ENCODE results near the gene CCNB2.

- TF ChIP-seq POLR2A (IDR thresholded peaks at IDR 0.05; ENCODE audit: low read depth, low read length), result no peak
- no peak for TF ChIP-seq POLR2AphosphoS5 (IDR thresholded peaks at IDR 0.05; ENCODE audit: low read depth, low read length)
- no peak for TF ChIP-seq SPI1 (IDR thresholded peaks at IDR 0.05; ENCODE audit: low read depth, low read length)
- TF ChIP-seq POU2F2 (IDR thresholded peaks at IDR 0.05; ENCODE audit: low read depth, low read length), result no peak
Observed at GRCh38 chr15:59157840-59158700, 53.1 kb downstream of the CCNB2 start.
